Loucy (cell line): ENCODE results near the gene MOB3B.

Experiments used
- H2AFZ ChIP-seq: fragments of 200-600 bp; sonication (generic); 2 replicates; pipeline ENCODE4 v1.6.0; 2016; ENCODE audit warnings: antibody characterized with exemption, mild to moderate bottlenecking, low read length, moderate library complexity
- H3F3A ChIP-seq: fragments of 200-600 bp; 2 replicates; pipeline ENCODE4 v1.6.0; 2016; ENCODE audit warnings: antibody characterized with exemption, low read depth, mild to moderate bottlenecking
- H3K27me3 ChIP-seq: fragments of 200-600 bp; sonication (generic); 2 replicates; pipeline ENCODE4 v1.6.1; 2014; ENCODE audit warnings: low read length, mild to moderate bottlenecking; ENCODE audit not compliant: insufficient read depth, poor library complexity, severe bottlenecking
- H3K36me3 ChIP-seq: fragments of 200-600 bp; sonication (generic); 2 replicates; pipeline ENCODE4 v1.6.1; 2016; ENCODE audit warnings: low read length; ENCODE audit not compliant: insufficient read depth
- H3K4me1 ChIP-seq: fragments of 200-600 bp; sonication (generic); 2 replicates; pipeline ENCODE4 v1.5.1; 2014; ENCODE audit warnings: low read length, mild to moderate bottlenecking; ENCODE audit not compliant: insufficient read depth, poor library complexity, severe bottlenecking
- H3K4me2 ChIP-seq: fragments of 200-600 bp; sonication (generic); 2 replicates; pipeline ENCODE4 v1.6.0; 2014; ENCODE audit warnings: antibody characterized with exemption, low read length, low read depth, mild to moderate bottlenecking; ENCODE audit not compliant: poor library complexity, severe bottlenecking
- H3K4me3 ChIP-seq: fragments of 200-600 bp; sonication (generic); 2 replicates; pipeline ENCODE4 v1.5.1; 2014; ENCODE audit warnings: low read length, mild to moderate bottlenecking, mixed read lengths; ENCODE audit not compliant: poor library complexity, severe bottlenecking
- H3K79me2 ChIP-seq: fragments of 200-600 bp; sonication (generic); 2 replicates; pipeline ENCODE4 v1.6.1; 2014; ENCODE audit warnings: low read length; ENCODE audit not compliant: insufficient read depth
- H3K9ac ChIP-seq: fragments of 200-600 bp; sonication (generic); 2 replicates; pipeline ENCODE4 v1.6.0; 2014; ENCODE audit warnings: mild to moderate bottlenecking, low read depth, low read length, moderate library complexity; ENCODE audit not compliant: poor library complexity, severe bottlenecking
- H3K9me2 ChIP-seq: fragments of 200-600 bp; sonication (generic); replicated peaks from 2 replicates; pipeline ENCODE4 v1.6.1; 2016; ENCODE audit warnings: low read depth, low read length, mixed read lengths
- H3K9me3 ChIP-seq: fragments of 200-600 bp; sonication (generic); 2 replicates; pipeline ENCODE4 v1.6.1; 2014; ENCODE audit warnings: mild to moderate bottlenecking, antibody characterized with exemption, low read length, low read depth; ENCODE audit not compliant: insufficient read depth
- H4K20me1 ChIP-seq: fragments of 200-600 bp; sonication (generic); 2 replicates; pipeline ENCODE4 v1.6.0; 2014; ENCODE audit warnings: antibody characterized with exemption, low read length, mild to moderate bottlenecking; ENCODE audit not compliant: insufficient read depth, poor library complexity, severe bottlenecking
- CTCF ChIP-seq: fragments of 200-600 bp; sonication (generic); conservative IDR thresholded peaks from 2 replicates; pipeline ENCODE4 v1.5.1; 2014; ENCODE audit warnings: mild to moderate bottlenecking, antibody characterized with exemption, low read length
- EZH2phosphoT487 ChIP-seq: fragments of 200-600 bp; IDR thresholded peaks from 2 replicates; pipeline ENCODE4 v1.6.1; 2018; ENCODE audit warnings: antibody characterized with exemption, mild to moderate bottlenecking, moderate library complexity, borderline replicate concordance

The MOB3B gene

GRCh38 chr9:27353474-27354229, 176.0 kb downstream of the MOB3B start:
- Histone ChIP-seq H3K79me2 (no peaks in the 10 kb centered on the region), H3K4me2 (no peak overlapping the region), H3F3A (no peaks in the 10 kb centered on the region), H3K27me3 (no peaks in the 10 kb centered on the region), H3K4me1 (peaks cover 12% of the 10 kb centered on the region), H3K9me2 (no peaks in the 10 kb centered on the region), H3K9ac (no peak overlapping the region), H3K4me3 (no peak overlapping the region), H4K20me1 (no peaks in the 10 kb centered on the region), H3K9me3 (no peaks in the 10 kb centered on the region), H3K36me3 (no peaks in the 10 kb centered on the region), H2AFZ (no peak overlapping the region)
- TF ChIP-seq CTCF, result no peak
- TF ChIP-seq EZH2phosphoT487, result no peak

- no peaks in the 10 kb centered on the region for H3K27me3 ChIP-seq
- H3K4me1 ChIP-seq, result peaks cover 12% of the 10 kb centered on the region
- H3K9me3 ChIP-seq, result no peaks in the 10 kb centered on the region
- H3K36me3 ChIP-seq, result no peaks in the 10 kb centered on the region
- no peak overlapping the region for H3K4me2 ChIP-seq
- no peak overlapping the region for H2AFZ ChIP-seq
- no peaks in the 10 kb centered on the region for H3F3A ChIP-seq
- H3K79me2 ChIP-seq, result no peaks in the 10 kb centered on the region
- H3K9ac ChIP-seq, result no peak overlapping the region
- H3K4me3 ChIP-seq, result no peak overlapping the region
- no peaks in the 10 kb centered on the region for H4K20me1 ChIP-seq
- TF ChIP-seq CTCF (no peak), EZH2phosphoT487 (no peak)
- no peaks in the 10 kb centered on the region for H3K9me2 ChIP-seq
These were observed 176.5 kb downstream of the MOB3B start for GRCh38 chr9:27353166-27353473.

- Histone ChIP-seq H3K9ac (no peak overlapping the region), H3K9me3 (no peaks in the 10 kb centered on the region), H3K79me2 (no peaks in the 10 kb centered on the region), H3K27me3 (no peaks in the 10 kb centered on the region), H3F3A (no peaks in the 10 kb centered on the region), H2AFZ (no peak overlapping the region), H3K4me2 (no peak overlapping the region), H4K20me1 (no peaks in the 10 kb centered on the region), H3K36me3 (no peaks in the 10 kb centered on the region), H3K4me3 (no peak overlapping the region), H3K9me2 (no peaks in the 10 kb centered on the region), H3K4me1 (peaks cover 12% of the 10 kb centered on the region)
- TF ChIP-seq CTCF, result no peak
- TF ChIP-seq EZH2phosphoT487, result no peak
These were observed 177.0 kb downstream of the MOB3B start for GRCh38 chr9:27352457-27353165.
